ENCODE measurements around the gene SLC39A1. TPM values are rescaled to one million over a fixed set of nuclear protein-coding genes. Genes with fewer than 3 reads are reported as not detected.

Gene SLC39A1
- total RNA-seq, 2 donors from 2014 or later = 76.8 to 90.9 TPM

GRCh38 chr1:153963850-153964331 lies 554 bp upstream of the SLC39A1 start:
- Histone ChIP-seq H3K4me1 (peaks cover 22% of the 10 kb centered on the region), H3K4me3 (peak overlapping the region; percentile 63)
- intact Hi-C loops (cut with DNase I) = no loop called here

GRCh38 chr1:153962088-153963029 lies 978 bp downstream of the SLC39A1 start:
- intact Hi-C loops (cut with DNase I) = no loop called here
- H3K27ac ChIP-seq = peak overlapping the region; percentile 96
- H3K9me3 ChIP-seq = no peaks in the 10 kb centered on the region
- H3K36me3 ChIP-seq = peaks cover 11% of the 10 kb centered on the region
- TF ChIP-seq CTCF (IDR thresholded peaks at IDR 0.05) = no peak
- peak overlapping the region; percentile 92 to 99 for H3K9ac ChIP-seq (ENCODE audit: low read depth in 2 of 2, low read length in 2 of 2)
- peak; percentile 48 for DNase-seq
- peaks cover 23% of the 10 kb centered on the region for H3K4me1 ChIP-seq
- H3K4me3 ChIP-seq = peak overlapping the region; percentile 63
- no peaks in the 10 kb centered on the region for H3K27me3 ChIP-seq

More at GRCh38 chr1:153963850-153964331, 554 bp upstream of the SLC39A1 start:
- TF ChIP-seq CTCF (IDR thresholded peaks at IDR 0.05) = no peak
- Histone ChIP-seq H3K9ac (ENCODE audit: low read depth in 2 of 2, low read length in 2 of 2) (peak overlapping the region; percentile 60 to 99), H3K27ac (peak overlapping the region; percentile 96), H3K27me3 (no peaks in the 10 kb centered on the region), H3K9me3 (no peaks in the 10 kb centered on the region), H3K36me3 (peaks cover 11% of the 10 kb centered on the region)
- peak; percentile 70 for DNase-seq

GRCh38 chr1:153961421-153961820 lies 1.9 kb downstream of the SLC39A1 start:
- H3K9ac ChIP-seq (ENCODE audit: low read depth in 2 of 2, low read length in 2 of 2) = peak overlapping the region in 1 of 2 donors; percentile 21
- no peak for DNase-seq
- H3K4me3 ChIP-seq = no peak overlapping the region
- H3K27ac ChIP-seq = no peak overlapping the region
- TF ChIP-seq CTCF (IDR thresholded peaks at IDR 0.05) = no peak
- peaks cover 11% of the 10 kb centered on the region for H3K36me3 ChIP-seq
- no peaks in the 10 kb centered on the region for H3K9me3 ChIP-seq
- intact Hi-C loops (cut with DNase I) = no loop called here
- H3K27me3 ChIP-seq = no peaks in the 10 kb centered on the region
- peaks cover 23% of the 10 kb centered on the region for H3K4me1 ChIP-seq

GRCh38 chr1:153960206-153960605 lies 3.1 kb downstream of the SLC39A1 start:
- intact Hi-C loops (cut with DNase I) = no loop called here
- Histone ChIP-seq H3K9me3 (no peaks in the 10 kb centered on the region), H3K4me1 (peaks cover 14% of the 10 kb centered on the region), H3K9ac (ENCODE audit: low read depth in 2 of 2, low read length in 2 of 2) (no peak overlapping the region), H3K27ac (no peak overlapping the region), H3K4me3 (no peak overlapping the region), H3K27me3 (no peaks in the 10 kb centered on the region), H3K36me3 (peaks cover 11% of the 10 kb centered on the region)
- no peak for TF ChIP-seq CTCF (IDR thresholded peaks at IDR 0.05)
- no peak for DNase-seq

GRCh38 chr1:153959454-153959853 lies 3.9 kb downstream of the SLC39A1 start:
- TF ChIP-seq CTCF (IDR thresholded peaks at IDR 0.05) = no peak
- no peak overlapping the region for H3K27ac ChIP-seq
- H3K9ac ChIP-seq (ENCODE audit: low read depth in 2 of 2, low read length in 2 of 2) = no peak overlapping the region
- DNase-seq = no peak
- no peak overlapping the region for H3K4me3 ChIP-seq
- H3K9me3 ChIP-seq = no peaks in the 10 kb centered on the region
- H3K36me3 ChIP-seq = peaks cover 11% of the 10 kb centered on the region
- intact Hi-C loops (cut with DNase I) = no loop called here
- H3K4me1 ChIP-seq = peaks cover 14% of the 10 kb centered on the region
- no peaks in the 10 kb centered on the region for H3K27me3 ChIP-seq

Data from colonic mucosa (tissue), 4 donors.